Thoracic aorta (tissue), 2 donors: Measurements from ENCODE around the gene PSMB8. TPM values are rescaled to one million over a fixed set of nuclear protein-coding genes. Genes with fewer than 3 reads are reported as not detected.
A peak's percentile ranks its signal among the peaks of the same experiment; 100 is the strongest.

Source experiments
- ATAC-seq: fragments of 150-250 bp; one replicate; pipeline ENCODE4 v1.8.0; 2017; ENCODE audit warnings: low read depth; ENCODE audit not compliant: insufficient number of reproducible peaks, low FRiP score
- DNase-seq: peaks from one replicate; pipeline ENCODE4 v3.0.0-alpha.2; 2020; ENCODE audit warnings: low spot score
- H3K27ac ChIP-seq, 2 donors: fragments of 200-600 bp; sonication (generic); 1 replicate in 1 of 2; 2 replicates in 1 of 2; pipeline ENCODE4 v1.5.1; 2016; ENCODE audit warnings: mild to moderate bottlenecking in 2 of 2, moderate library complexity in 2 of 2
- H3K27me3 ChIP-seq: fragments of 200-600 bp; sonication (generic); replicated peaks from 2 replicates; pipeline ENCODE4 v1.6.0; 2016; ENCODE audit warnings: mild to moderate bottlenecking; ENCODE audit not compliant: insufficient read depth
- H3K36me3 ChIP-seq: fragments of 200-600 bp; sonication (generic); one replicate; pipeline ENCODE4 v1.5.1; 2016
- H3K4me1 ChIP-seq, 2 donors: fragments of 200-600 bp; sonication (generic); 1 replicate in 1 of 2; 2 replicates in 1 of 2; pipeline versions ENCODE4 v1.5.1 to v1.6.0; 2016; ENCODE audit warnings: low read depth in 2 of 2, mild to moderate bottlenecking in 1 of 2; ENCODE audit not compliant: control insufficient read depth in 1 of 2
- H3K4me3 ChIP-seq: fragments of 200-600 bp; sonication (generic); 2 replicates; pipeline ENCODE4 v1.5.1; 2016; ENCODE audit warnings: mild to moderate bottlenecking
- H3K9me3 ChIP-seq: fragments of 200-600 bp; sonication (generic); 2 replicates; pipeline ENCODE4 v1.5.1; 2016
- total RNA-seq, 2 donors: library from RNA; depleted of rRNA; stranded (reverse); fragments of >200 nt; gene quantifications; one replicate each; pipeline versions ENCODE4 v1.1.0 to v1.2.3, GENCODE V29; 2016
- TF ChIP-seq, protein P1 (sequence below): fragments of 200-600 bp; sonication (generic); IDR thresholded peaks from one replicate; pipeline ENCODE4 v1.5.1; 2019; ENCODE audit warnings: antibody characterized with exemption

PSMB8 gene
- total RNA-seq = 10 to 100 TPM; 28.4 to 43.3 TPM

DNA sequence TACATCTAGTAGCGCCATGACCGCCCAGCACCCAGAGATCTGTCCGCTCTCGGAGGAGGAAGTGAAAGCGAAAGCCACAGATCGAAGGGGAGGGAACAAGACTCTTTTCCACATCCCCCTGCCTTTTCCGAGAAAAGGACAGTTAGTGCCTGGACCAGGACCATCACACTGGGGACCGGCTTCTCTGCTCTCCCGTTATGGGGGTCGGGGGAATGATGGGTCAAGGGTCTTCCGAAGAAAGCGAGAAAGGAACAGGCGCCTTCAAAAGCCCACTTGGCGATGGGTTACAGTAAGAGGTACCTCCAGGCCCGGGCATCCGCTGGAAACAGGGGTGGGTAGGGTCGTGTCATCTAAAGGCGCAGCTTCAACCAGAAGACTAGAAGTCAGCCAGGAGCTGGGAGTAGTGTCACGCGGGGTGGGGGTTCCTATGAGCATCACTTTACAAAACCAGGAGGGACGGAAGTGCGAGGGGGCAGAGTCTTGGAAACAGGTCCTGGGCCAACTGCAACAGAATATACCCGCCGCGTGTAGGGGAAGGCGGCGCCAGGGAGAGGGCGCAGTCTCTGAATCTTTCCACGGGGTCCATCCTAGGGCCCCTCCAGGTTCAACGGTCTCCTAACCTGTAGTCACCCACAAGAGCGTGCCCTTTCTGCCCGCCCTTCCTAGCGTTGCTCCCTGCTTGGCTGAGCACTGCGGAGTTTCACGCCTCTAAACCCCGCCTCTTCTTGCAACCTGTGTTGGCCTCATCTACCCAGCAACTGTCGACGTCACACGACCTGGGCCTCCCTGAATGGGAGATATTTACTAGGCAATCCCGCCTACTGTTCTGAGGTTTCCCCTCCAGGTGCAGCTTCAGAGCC is at the start of gene PSMB8:
Gene PSMB8, minus strand, starts transcription at position 69 of the 860 bp plus-strand sequence. Its CDS starts 51 bp downstream, at position 18.
- Histone ChIP-seq H3K4me1 (peaks cover 4 to 16% of the 10 kb centered on the region in 2 donors), H3K36me3 (peaks cover 26% of the 10 kb centered on the region), H3K27ac (peak within 1 kb of the TSS; percentile 91 to 94), H3K27me3 (no peaks in the 10 kb centered on the region), H3K4me3 (peak within 1 kb of the TSS; percentile 93), H3K9me3 (no peaks in the 10 kb centered on the region)
- DNase-seq (peak; percentile 96), ATAC-seq (peak; percentile 94)
- TF ChIP-seq, protein P1, sequence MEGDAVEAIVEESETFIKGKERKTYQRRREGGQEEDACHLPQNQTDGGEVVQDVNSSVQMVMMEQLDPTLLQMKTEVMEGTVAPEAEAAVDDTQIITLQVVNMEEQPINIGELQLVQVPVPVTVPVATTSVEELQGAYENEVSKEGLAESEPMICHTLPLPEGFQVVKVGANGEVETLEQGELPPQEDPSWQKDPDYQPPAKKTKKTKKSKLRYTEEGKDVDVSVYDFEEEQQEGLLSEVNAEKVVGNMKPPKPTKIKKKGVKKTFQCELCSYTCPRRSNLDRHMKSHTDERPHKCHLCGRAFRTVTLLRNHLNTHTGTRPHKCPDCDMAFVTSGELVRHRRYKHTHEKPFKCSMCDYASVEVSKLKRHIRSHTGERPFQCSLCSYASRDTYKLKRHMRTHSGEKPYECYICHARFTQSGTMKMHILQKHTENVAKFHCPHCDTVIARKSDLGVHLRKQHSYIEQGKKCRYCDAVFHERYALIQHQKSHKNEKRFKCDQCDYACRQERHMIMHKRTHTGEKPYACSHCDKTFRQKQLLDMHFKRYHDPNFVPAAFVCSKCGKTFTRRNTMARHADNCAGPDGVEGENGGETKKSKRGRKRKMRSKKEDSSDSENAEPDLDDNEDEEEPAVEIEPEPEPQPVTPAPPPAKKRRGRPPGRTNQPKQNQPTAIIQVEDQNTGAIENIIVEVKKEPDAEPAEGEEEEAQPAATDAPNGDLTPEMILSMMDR = no peak

- Histone ChIP-seq H3K4me1 (peaks cover 5 to 8% of the 10 kb centered on the region in 2 donors), H3K27me3 (no peaks in the 10 kb centered on the region), H3K27ac (no peak overlapping the region), H3K36me3 (no peaks in the 10 kb centered on the region), H3K9me3 (no peaks in the 10 kb centered on the region), H3K4me3 (no peak overlapping the region)
- DNase-seq = no peak
- TF ChIP-seq, protein P1 = no peak
- ATAC-seq = no peak
These were observed 47.0 kb upstream of the PSMB8 start for GRCh38 chr6:32890831-32891230.

DNA sequence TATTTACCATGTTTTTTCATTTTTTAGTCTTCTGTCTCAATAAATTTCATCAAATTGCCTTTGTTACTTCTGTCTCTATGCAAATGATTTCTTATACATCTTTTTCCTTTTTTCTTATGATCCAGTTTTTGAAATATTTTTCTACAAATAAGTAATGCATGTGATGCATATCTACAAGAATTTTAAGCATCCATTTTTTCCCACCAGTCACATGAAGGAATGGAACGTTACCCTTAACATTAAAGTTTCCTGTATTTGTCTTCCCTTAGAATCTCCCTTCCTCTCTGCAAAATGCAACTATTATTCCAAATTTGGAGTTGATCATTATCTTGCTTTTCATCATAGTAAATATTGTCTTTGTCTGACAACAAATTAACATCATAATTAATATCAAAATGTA is 45.7 kb upstream of the PSMB8 start:
- Histone ChIP-seq H3K27me3 (no peaks in the 10 kb centered on the region), H3K9me3 (no peaks in the 10 kb centered on the region), H3K27ac (no peak overlapping the region), H3K4me1 (no peaks in the 10 kb centered on the region), H3K4me3 (no peak overlapping the region), H3K36me3 (no peaks in the 10 kb centered on the region)
- DNase-seq (no peak), ATAC-seq (no peak)
- TF ChIP-seq, protein P1 = no peak

DNA sequence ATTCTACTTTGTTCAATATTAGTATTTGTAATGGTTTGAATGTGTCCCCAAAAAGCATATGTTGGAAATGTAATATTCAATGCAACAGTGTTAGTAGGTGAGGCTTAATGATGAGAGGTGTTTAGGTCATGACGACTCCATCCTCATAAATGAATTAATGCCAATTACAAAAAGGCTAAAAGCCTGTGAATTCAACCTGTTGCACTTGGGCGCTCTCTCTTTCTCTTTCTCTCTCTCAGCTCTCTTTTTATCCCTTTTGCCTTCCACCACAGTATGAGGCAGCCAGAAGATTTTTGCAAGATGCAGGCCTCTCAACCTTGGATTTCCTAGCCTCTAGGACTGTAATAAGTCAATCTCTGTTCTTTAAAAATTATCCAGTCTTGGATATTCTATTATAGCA is 44.7 kb upstream of the PSMB8 start:
- H3K27ac ChIP-seq = no peak overlapping the region
- H3K4me1 ChIP-seq = peaks cover 3 to 4% of the 10 kb centered on the region in 2 donors
- H3K9me3 ChIP-seq = no peaks in the 10 kb centered on the region
- H3K27me3 ChIP-seq = no peaks in the 10 kb centered on the region
- TF ChIP-seq, protein P1 = no peak
- no peak for DNase-seq
- no peak for ATAC-seq
- H3K36me3 ChIP-seq = no peaks in the 10 kb centered on the region
- H3K4me3 ChIP-seq = no peak overlapping the region

DNA sequence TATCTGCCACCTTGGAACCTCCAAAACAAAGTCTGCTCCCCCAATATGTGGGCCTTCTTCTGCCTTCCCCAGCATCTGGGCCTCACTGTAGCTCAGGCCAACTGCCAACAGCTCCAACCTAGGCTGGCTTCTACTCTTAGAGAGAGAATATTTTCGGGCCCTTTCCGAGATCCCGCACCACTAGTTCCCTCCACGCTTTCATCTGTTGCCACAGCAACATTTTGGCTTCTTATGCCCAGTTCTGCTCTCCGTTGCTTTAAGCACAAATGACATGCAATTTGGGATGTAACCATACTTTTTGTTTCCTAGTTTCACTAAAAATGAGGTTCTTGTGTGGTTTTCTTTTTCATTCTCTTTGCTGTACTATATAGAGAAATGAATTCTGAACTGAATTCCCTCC is 43.8 kb upstream of the PSMB8 start:
- no peaks in the 10 kb centered on the region for H3K9me3 ChIP-seq
- no peak overlapping the region for H3K4me3 ChIP-seq
- H3K4me1 ChIP-seq = peaks cover 3 to 7% of the 10 kb centered on the region in 2 donors
- no peak overlapping the region for H3K27ac ChIP-seq
- DNase-seq = no peak
- H3K36me3 ChIP-seq = no peaks in the 10 kb centered on the region
- TF ChIP-seq, protein P1 = no peak
- H3K27me3 ChIP-seq = no peaks in the 10 kb centered on the region
- no peak for ATAC-seq
